Lower leg skin (tissue), 4 donors: ENCODE results near the gene C14orf93. TPM values are rescaled to one million over a fixed set of nuclear protein-coding genes. Genes with fewer than 3 reads are reported as not detected.

Source experiments
- DNase-seq, 2 donors: peaks; one replicate each; pipeline ENCODE4 v3.0.0-alpha.2; 2019; ENCODE audit warnings: low spot score in 2 of 2
- H3K4me3 ChIP-seq: fragments of 200-600 bp; sonication (generic); 2 replicates; pipeline ENCODE4 v1.5.1; 2017; ENCODE audit warnings: mild to moderate bottlenecking, low read depth; ENCODE audit not compliant: poor library complexity, severe bottlenecking
- CTCF ChIP-seq, 3 donors: fragments of 450-650 bp; IDR thresholded peaks; one replicate each; pipeline ENCODE4 v1.5.1; 2016; ENCODE audit warnings: antibody characterized with exemption in 3 of 3, mild to moderate bottlenecking in 3 of 3, moderate library complexity in 2 of 3
- POLR2A ChIP-seq, 2 donors: fragments of 450-650 bp; IDR thresholded peaks; one replicate each; pipeline ENCODE4 v1.6.1; 2016 to 2017; ENCODE audit warnings: antibody characterized with exemption in 2 of 2, mild to moderate bottlenecking in 1 of 2, moderate library complexity in 1 of 2
- WGBS, 2 donors: methylation state at CpG; one replicate each; pipeline ENCODE4 v1.1.5; 2018; 5-methylcytosine and 5-hydroxymethylcytosine counted together
- intact Hi-C: fragments of 100-400 bp; cut with DNase I; formaldehyde crosslinking; loops from one replicate; pipeline ENCODE4 v1.15.0; 2023; ENCODE audit warnings: low total_unique reads
- total RNA-seq, 4 donors: library from RNA; depleted of rRNA; stranded (reverse); fragments of >200 nt; gene quantifications; one replicate each; pipeline ENCODE4 v1.1.0, GENCODE V29; 2016

The C14orf93 gene
- total RNA-seq, 4 donors from 2014 or later, result 16.9 to 29.6 (median 23.2) TPM

GRCh38 chr14:23041729-23042128 lies 31.8 kb upstream of the C14orf93 start:
- intact Hi-C loops, result no loop called here
- no peak for TF ChIP-seq POLR2A (IDR thresholded peaks at IDR 0.05)
- TF ChIP-seq CTCF (IDR thresholded peaks at IDR 0.05), result no peak
- 81 to 84% methylated on average over 7 to 8 of the region's 8 CpGs for WGBS, 2 donors

GRCh38 chr14:23040100-23040499 lies 30.2 kb upstream of the C14orf93 start:
- 86 to 90% methylated on average over 4 of the region's 4 CpGs for WGBS, 2 donors

More at GRCh38 chr14:23041729-23042128, 31.8 kb upstream of the C14orf93 start:
- no peak overlapping the region for H3K4me3 ChIP-seq
- DNase-seq, result no peak

GRCh38 chr14:23035303-23036144 lies 25.6 kb upstream of the C14orf93 start:
- intact Hi-C loops, result no loop called here
- no peak overlapping the region for H3K4me3 ChIP-seq
- 62 to 67% methylated on average over 14 of the region's 14 CpGs for WGBS, 2 donors
- no peak for TF ChIP-seq POLR2A (IDR thresholded peaks at IDR 0.05)
- TF ChIP-seq CTCF (IDR thresholded peaks at IDR 0.05), result no peak
- no peak for DNase-seq

More at GRCh38 chr14:23040100-23040499, 30.2 kb upstream of the C14orf93 start:
- intact Hi-C loops, result no loop called here
- no peak overlapping the region for H3K4me3 ChIP-seq
- no peak for DNase-seq
- TF ChIP-seq CTCF (IDR thresholded peaks at IDR 0.05), result no peak
- no peak for TF ChIP-seq POLR2A (IDR thresholded peaks at IDR 0.05)

GRCh38 chr14:23034498-23035302 lies 24.8 kb upstream of the C14orf93 start, which contains the start of gene PSMB5:
Gene PSMB5 (minus strand): TSS chr14:23034900. CDS start chr14:23034881, 19 bp downstream.
- peak within 1 kb of the TSS; percentile 88 for H3K4me3 ChIP-seq
- WGBS, 2 donors, result 0 to 1% methylated on average over 30 to 35 of the region's 36 CpGs
- peak; percentile 91 to 96 for DNase-seq
- TF ChIP-seq POLR2A (IDR thresholded peaks at IDR 0.05) (no peak), CTCF (IDR thresholded peaks at IDR 0.05) (no peak)
- intact Hi-C loops, result no loop called here

GRCh38 chr14:23033801-23034497 lies 24.0 kb upstream of the C14orf93 start:
- intact Hi-C loops, result no loop called here
- TF ChIP-seq POLR2A (IDR thresholded peaks at IDR 0.05), result no peak
- TF ChIP-seq CTCF (IDR thresholded peaks at IDR 0.05), result no peak
- H3K4me3 ChIP-seq, result peak overlapping the region; percentile 88
- DNase-seq, result no peak
- WGBS, 2 donors, result 41 to 43% methylated on average over 17 of the region's 17 CpGs
